Measurements from ENCODE around the gene KLRC3. TPM values are rescaled to one million over a fixed set of nuclear protein-coding genes. Genes with fewer than 3 reads are reported as not detected.
"Not testable (repeated sequence)": the region's sequence is repeated elsewhere in the genome, so short reads cannot be mapped to it uniquely, and the experiment has no call there.

The KLRC3 gene
- 1 to 10 TPM in 1 of 6 donors, not detected in 5; 1.1 TPM for total RNA-seq

DNA sequence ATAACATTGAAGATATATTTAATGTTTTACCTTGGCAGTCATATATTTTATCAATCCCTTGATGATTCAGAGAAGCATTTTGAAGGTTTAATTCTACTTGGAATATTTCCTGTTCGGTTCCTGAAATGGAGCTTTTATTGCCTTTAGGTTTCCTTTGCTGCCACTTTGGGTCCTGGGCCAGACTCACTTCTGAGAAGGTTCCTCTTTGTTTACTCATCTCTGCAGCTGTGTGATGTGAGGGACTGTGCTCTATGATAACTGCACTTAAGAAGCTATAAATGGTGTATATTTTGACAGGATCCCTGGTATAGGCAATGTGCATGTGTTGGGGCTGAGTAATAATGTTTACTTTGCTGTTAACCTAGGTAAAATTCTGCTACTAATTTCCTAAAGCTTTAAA is at the start of gene KLRC3:
KLRC3 (minus strand) TSS at position 262 of the 400 bp plus-strand sequence; CDS start at position 217, 45 bp downstream.
- H3K4me3 ChIP-seq; H3K27ac ChIP-seq; H3K36me3 ChIP-seq; ATAC-seq (ENCODE audit: low FRiP score in 2 of 2); H3K27me3 ChIP-seq; DNase-seq; H3K4me1 ChIP-seq; H3K9me3 ChIP-seq: not testable (repeated sequence)
- WGBS, 2 donors: 33 to 55% methylated on average over 1 of the region's 1 CpG

DNA sequence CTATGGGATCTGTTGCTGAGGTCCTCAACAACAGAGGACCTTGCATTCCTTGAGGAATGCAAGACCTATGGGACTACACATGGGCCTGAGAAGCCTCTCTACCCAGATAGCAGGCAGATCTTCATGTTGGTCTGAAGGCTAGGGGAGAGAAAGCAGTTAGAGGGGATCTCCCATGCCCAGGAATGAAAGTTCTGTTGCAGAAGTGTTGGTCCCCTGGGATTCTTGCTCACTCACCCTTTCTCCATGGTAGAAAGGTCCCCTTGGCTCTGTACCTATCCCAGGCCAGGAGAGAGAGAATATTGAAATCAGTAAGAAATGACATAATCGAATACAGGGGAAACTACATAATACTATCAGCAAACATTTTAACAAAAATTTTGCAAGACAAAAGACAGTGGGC is 49.3 kb upstream of the KLRC3 start:
- Histone ChIP-seq H3K4me3 (no peak overlapping the region), H3K27ac (no peak overlapping the region), H3K27me3 (no peaks in the 10 kb centered on the region), H3K36me3 (no peaks in the 10 kb centered on the region), H3K4me1 (no peaks in the 10 kb centered on the region), H3K9me3 (no peaks in the 10 kb centered on the region)
- 94% methylated on average over 1 of the region's 1 CpG for WGBS, 2 donors
- no peak for DNase-seq
- ATAC-seq (ENCODE audit: low FRiP score in 2 of 2): no peak
- TF ChIP-seq CTCF (IDR thresholded peaks at IDR 0.05) (no peak), EP300 (IDR thresholded peaks at IDR 0.05) (no peak), POLR2AphosphoS5 (IDR thresholded peaks at IDR 0.05) (no peak), POLR2A (IDR thresholded peaks at IDR 0.05) (no peak)

GRCh38 chr12:10466311-10466710 is 45.9 kb upstream of the KLRC3 start:
- ATAC-seq (ENCODE audit: low FRiP score in 2 of 2) (no peak), DNase-seq (no peak)
- Histone ChIP-seq H3K4me1 (no peaks in the 10 kb centered on the region), H3K36me3 (no peaks in the 10 kb centered on the region), H3K4me3 (no peak overlapping the region), H3K27ac (no peak overlapping the region), H3K27me3 (no peaks in the 10 kb centered on the region), H3K9me3 (no peaks in the 10 kb centered on the region)
- TF ChIP-seq EP300 (IDR thresholded peaks at IDR 0.05) (no peak), POLR2AphosphoS5 (IDR thresholded peaks at IDR 0.05) (no peak), CTCF (IDR thresholded peaks at IDR 0.05) (no peak), POLR2A (IDR thresholded peaks at IDR 0.05) (no peak)
- WGBS, 2 donors: 87 to 88% methylated on average over 4 of the region's 4 CpGs

DNA sequence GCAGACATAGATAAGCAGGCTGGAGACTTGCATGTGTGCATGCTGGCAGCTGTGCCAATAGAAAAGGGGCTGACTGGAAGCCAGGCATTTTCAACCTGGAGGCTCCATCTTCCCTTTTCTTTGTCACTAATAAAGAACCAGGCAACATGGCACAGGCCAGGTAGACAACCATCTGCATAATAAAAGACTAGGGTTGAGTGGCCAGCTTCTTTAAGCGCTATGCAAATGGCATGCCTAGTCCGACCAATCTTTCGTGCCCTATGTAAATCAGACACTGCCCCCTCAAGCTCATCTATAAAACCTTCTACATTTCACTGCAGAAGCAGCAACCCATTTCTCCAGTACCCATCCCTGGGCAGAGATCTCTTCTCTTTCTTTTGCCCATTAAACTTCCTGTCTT is 37.4 kb upstream of the KLRC3 start:
- 93 to 97% methylated on average over 3 of the region's 3 CpGs for WGBS, 2 donors

GRCh38 chr12:10456856-10457255 is 36.5 kb upstream of the KLRC3 start:
- Histone ChIP-seq H3K27me3 (no peaks in the 10 kb centered on the region), H3K27ac (no peak overlapping the region), H3K9me3 (peaks cover 0 to 17% (median 10%) of the 10 kb centered on the region in 4 donors), H3K36me3 (no peaks in the 10 kb centered on the region), H3K4me1 (no peaks in the 10 kb centered on the region), H3K4me3 (no peak overlapping the region)
- no peak for TF ChIP-seq EP300 (IDR thresholded peaks at IDR 0.05)
- no peak for TF ChIP-seq POLR2AphosphoS5 (IDR thresholded peaks at IDR 0.05)
- no peak for TF ChIP-seq POLR2A (IDR thresholded peaks at IDR 0.05)
- no peak for TF ChIP-seq CTCF (IDR thresholded peaks at IDR 0.05)
- 92 to 98% methylated on average over 2 of the region's 2 CpGs for WGBS, 2 donors
- no peak for DNase-seq
- ATAC-seq (ENCODE audit: low FRiP score in 2 of 2): no peak

More for the DNA sequence above, 37.4 kb upstream of the KLRC3 start:
- Histone ChIP-seq H3K36me3 (no peaks in the 10 kb centered on the region), H3K27ac (no peak overlapping the region), H3K9me3 (peaks cover 0 to 17% (median 10%) of the 10 kb centered on the region in 4 donors), H3K4me1 (no peaks in the 10 kb centered on the region), H3K27me3 (no peaks in the 10 kb centered on the region), H3K4me3 (no peak overlapping the region)
- DNase-seq (no peak), ATAC-seq (ENCODE audit: low FRiP score in 2 of 2) (no peak)
- TF ChIP-seq POLR2A (IDR thresholded peaks at IDR 0.05) (no peak), CTCF (IDR thresholded peaks at IDR 0.05) (no peak), POLR2AphosphoS5 (IDR thresholded peaks at IDR 0.05) (no peak), EP300 (IDR thresholded peaks at IDR 0.05) (no peak)
